GM19023 (cell line): ENCODE results near the gene TPSAB1.
"Not testable (repeated sequence)": the region's sequence is repeated elsewhere in the genome, so short reads cannot be mapped to it uniquely, and the experiment has no call there.

Experiments used
- ATAC-seq: cut with Tn5 transposase; IDR thresholded peaks from one replicate; pipeline ENCODE4 v1.9.1; 2021; ENCODE audit warnings: mild to moderate bottlenecking, moderate library complexity; ENCODE audit not compliant: unreplicated experiment

TPSAB1 gene

DNA sequence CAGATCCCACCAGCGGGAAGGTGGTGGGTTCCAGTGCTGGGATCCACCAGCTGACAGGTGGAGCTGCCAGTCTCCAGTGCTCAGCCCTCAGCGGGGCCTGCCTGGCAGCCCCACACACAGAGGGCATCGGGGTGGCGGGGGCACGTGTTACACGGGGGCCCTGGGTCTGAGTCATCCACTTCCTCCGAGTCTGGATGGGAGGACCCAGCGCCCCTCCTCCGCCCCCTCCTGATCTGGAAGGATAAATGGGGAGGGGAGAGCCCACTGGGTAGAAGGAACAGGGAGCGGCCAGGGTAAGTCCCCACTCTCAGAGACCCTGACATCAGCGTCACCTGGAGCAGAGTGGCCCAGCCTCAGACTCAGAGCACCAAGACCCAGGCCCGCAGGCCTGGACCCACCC is at the start of gene TPSAB1:
Gene TPSAB1 (plus strand): TSS at position 270 of the 400 bp plus-strand sequence. CDS start 234 bp downstream, outside the sequence.
- not testable (repeated sequence) for ATAC-seq

DNA sequence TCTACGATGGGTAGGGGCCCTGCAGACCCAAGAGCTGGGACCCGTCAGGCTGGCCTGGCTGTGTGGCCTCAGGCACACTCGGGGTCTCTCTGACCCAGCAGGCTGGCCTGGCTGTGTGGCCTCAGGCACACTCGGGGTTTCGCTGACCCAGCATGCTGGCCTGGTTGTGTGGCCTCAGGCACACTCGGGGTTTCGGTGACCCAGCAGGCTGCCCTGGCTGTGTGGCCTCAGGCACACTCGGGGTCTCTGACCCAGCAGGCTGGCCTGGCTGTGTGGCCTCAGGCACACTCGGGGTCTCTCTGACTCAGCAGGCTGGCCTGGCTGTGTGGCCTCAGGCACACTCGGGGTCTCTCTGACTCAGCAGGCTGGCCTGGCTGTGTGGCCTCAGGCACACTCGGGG is 49.7 kb upstream of the TPSAB1 start:
- not testable (repeated sequence) for ATAC-seq

- no peak for ATAC-seq
Observed at GRCh38 chr16:1192384-1193073, 48.0 kb upstream of the TPSAB1 start.

- ATAC-seq, result no peak
Observed at GRCh38 chr16:1193143-1193824, 47.2 kb upstream of the TPSAB1 start.

GRCh38 chr16:1193825-1194581 is 46.5 kb upstream of the TPSAB1 start:
- no peak for ATAC-seq

GRCh38 chr16:1194665-1195392 is 45.7 kb upstream of the TPSAB1 start:
- no peak for ATAC-seq

DNA sequence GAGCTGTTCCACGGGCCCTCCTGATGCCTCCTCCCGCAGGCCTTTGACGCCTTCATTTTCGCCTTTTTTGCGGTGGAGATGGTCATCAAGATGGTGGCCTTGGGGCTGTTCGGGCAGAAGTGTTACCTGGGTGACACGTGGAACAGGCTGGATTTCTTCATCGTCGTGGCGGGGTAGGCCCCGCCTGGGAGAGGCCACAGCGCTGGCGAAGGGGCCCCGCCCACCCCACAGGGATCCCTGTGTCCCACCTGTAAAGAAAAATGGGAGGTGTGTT is 45.2 kb upstream of the TPSAB1 start:
- no peak for ATAC-seq

GRCh38 chr16:1196494-1196893 is 44.0 kb upstream of the TPSAB1 start:
- no peak for ATAC-seq

DNA sequence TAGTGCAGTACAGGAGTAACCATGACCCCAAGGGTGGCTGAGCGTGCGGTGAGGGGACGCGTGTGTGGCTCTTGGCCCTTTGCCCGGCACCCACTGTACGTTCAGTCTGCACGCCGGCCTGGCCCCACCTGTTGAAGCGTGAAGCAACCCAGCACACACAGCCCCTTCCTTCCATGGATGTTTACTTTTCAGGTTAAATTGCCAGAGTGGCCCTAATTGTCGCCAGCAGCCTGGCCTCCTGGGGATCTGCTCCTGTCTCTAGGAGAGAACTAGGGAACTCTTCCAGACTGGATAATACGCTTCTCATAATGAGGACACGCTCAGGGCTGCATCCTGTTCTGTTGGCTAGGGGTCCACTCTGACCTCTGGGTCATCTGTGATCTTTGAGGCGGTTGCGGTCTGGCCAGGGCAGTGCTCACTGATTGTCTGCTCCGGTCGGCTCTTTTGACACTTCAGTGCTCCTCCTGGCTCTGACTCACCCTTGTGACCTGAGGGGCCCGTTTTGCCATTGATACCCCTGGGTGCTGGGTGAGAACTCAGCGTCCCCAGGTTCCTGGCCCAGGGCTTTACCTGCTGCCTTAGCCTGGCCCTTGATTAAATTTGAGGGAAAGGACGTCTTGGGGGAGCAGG is 43.2 kb upstream of the TPSAB1 start:
- ATAC-seq, result no peak

DNA sequence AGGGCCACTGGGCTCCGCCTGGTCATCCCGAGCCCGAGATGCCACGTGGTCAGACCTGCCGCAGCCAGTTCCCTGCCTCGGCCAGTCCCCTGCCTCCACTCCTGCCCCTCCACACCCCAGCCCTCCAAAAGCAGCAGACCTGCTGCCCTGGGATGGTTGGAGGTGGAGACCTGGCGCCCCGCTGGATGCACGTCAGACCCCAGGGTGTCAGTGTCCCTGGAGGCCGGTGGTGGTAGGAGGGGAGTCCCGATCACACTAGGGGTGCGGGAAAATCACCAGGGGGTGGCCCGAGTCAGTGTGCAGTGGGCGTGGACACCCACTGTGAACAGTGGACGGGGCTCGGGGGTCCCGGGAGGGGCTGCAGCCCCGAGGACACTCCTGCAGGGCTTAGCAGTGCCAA is 42.3 kb upstream of the TPSAB1 start:
- no peak for ATAC-seq

GRCh38 chr16:1198671-1199346 is 41.7 kb upstream of the TPSAB1 start:
- not testable (repeated sequence) for ATAC-seq

DNA sequence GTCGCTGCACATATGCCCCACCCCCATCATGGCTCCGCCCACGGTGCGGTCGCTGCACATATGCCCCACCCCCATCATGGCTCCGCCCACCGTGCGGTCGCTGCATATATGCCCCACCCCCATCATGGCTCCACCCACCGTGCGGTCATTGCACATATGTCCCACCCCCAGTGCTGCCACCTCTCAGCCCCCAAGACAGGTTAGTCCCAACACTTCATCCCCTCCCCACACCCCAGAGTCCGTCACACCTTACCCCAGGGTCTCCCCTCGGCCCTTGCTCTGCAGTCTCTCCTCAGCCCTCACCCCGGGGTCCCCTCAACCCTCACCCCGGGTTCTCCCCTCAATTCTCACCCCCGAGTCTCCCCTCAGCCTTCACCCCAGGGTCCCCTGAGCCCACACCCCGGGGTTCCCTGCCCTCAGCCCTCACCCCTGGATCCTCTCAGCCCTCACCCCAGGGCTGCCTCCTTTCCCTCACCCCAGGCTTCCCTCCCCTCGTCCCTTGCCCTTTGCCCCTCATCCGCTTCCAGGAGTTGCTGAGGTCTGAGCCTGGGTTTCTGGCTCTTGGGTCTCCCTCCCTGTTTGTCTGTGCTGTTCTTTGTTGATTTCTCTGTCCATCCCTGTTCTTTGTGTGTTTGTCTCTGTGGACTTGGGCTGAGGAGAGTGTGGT is 41.0 kb upstream of the TPSAB1 start:
- no peak for ATAC-seq

DNA sequence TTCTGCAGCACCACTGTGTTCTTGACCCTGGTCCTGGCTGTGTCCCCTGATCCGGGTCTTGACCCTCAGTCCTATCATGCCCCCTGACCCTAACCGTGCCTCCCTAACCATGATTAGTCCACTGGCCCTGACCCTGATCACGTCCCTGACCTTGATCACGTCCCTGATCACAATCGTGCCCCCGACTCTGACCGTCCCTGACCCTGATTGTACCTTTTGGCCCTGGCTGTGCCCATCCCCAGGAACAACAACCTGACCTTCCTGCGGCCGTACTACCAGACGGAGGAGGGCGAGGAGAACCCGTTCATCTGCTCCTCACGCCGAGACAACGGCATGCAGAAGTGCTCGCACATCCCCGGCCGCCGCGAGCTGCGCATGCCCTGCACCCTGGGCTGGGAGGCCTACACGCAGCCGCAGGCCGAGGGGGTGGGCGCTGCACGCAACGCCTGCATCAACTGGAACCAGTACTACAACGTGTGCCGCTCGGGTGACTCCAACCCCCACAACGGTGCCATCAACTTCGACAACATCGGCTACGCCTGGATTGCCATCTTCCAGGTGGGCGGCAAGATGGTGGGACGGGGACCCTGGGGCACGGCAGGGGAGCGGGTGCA is 40.4 kb upstream of the TPSAB1 start:
- no peak for ATAC-seq

DNA sequence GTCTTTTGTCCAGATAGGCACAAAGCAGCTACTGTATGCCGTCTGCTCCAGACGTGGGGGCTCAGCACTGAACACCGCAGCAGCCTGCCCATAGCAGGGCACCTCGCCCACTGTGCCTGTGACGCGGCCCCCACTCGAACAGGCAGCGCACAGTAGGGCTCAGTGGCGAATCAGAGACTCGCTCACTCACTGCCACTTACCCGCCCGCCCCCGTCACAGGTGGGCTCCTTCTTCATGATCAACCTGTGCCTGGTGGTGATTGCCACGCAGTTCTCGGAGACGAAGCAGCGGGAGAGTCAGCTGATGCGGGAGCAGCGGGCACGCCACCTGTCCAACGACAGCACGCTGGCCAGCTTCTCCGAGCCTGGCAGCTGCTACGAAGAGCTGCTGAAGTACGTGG is 39.1 kb upstream of the TPSAB1 start:
- ATAC-seq, result no peak

DNA sequence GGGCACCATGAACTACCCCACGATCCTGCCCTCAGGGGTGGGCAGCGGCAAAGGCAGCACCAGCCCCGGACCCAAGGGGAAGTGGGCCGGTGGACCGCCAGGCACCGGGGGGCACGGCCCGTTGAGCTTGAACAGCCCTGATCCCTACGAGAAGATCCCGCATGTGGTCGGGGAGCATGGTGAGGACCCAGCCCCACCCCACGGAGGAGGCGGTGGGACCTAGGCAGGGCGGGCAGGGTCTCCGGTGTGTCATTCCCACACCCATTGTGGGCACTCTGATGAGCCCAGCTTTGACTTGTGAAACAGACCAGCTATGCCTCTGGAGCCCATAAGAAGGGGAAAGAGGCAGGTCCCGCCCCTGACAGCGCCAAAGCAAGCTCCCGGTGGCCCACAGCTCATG is 38.2 kb upstream of the TPSAB1 start:
- no peak for ATAC-seq

GRCh38 chr16:1204933-1205332 is 35.6 kb upstream of the TPSAB1 start:
- ATAC-seq, result no peak

DNA sequence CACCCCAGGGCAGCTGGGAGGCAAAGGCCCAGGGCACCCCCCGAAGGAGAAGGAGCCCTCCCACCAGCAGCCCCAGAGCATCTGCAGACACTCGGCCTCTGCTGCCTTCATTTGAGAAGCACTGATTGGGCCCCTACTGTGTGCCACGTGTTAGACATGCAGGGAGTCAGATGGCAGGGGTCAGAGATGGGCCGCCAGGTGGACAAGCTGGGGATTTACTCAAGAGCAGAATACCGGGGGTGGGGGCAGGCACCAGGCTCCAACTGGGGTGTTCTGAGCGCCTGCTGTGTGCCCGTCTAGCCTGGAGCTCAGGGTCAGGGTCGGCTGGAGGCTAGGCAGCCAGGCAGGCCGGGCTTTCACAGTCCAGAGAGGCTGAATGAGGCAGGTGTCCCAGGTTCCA is 34.2 kb upstream of the TPSAB1 start:
- no peak for ATAC-seq

DNA sequence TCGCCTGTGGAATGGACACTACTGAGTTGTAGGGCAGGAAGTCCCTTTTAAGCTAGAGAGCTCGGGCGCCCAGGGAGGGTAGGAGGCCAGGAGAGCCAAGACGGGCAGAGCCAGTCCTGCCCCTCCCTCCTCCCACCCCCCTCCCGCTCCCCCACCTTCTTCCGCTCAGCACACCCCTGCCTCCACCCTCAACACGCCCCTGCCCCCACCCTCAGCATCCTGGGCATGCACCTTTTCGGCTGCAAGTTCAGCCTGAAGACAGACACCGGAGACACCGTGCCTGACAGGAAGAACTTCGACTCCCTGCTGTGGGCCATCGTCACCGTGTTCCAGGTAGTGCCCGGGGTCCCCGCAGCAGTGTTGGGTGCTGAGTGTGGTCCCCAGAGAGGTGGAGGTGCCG is 33.7 kb upstream of the TPSAB1 start:
- no peak for ATAC-seq

GRCh38 chr16:1208239-1208830 is 32.2 kb upstream of the TPSAB1 start:
- ATAC-seq, result no peak
